HG03196 (cell line): ENCODE results near the gene KIF17.

Source experiments
- ATAC-seq: cut with Tn5 transposase; IDR thresholded peaks from one replicate; pipeline ENCODE4 v1.9.1; 2021; ENCODE audit not compliant: unreplicated experiment

KIF17 gene

GRCh38 chr1:20662110-20662475 lies 55.7 kb downstream of the KIF17 start:
- ATAC-seq, result no peak

- peak; percentile 92 for ATAC-seq
These were observed 56.3 kb downstream of the KIF17 start, which contains the start of gene DDOST for GRCh38 chr1:20661207-20662109. Gene DDOST (minus strand): TSS chr1:20661369. CDS start chr1:20661350, 19 bp downstream.

- peak; percentile 1 for ATAC-seq
These were observed 57.0 kb downstream of the KIF17 start for GRCh38 chr1:20660847-20661206.

DNA sequence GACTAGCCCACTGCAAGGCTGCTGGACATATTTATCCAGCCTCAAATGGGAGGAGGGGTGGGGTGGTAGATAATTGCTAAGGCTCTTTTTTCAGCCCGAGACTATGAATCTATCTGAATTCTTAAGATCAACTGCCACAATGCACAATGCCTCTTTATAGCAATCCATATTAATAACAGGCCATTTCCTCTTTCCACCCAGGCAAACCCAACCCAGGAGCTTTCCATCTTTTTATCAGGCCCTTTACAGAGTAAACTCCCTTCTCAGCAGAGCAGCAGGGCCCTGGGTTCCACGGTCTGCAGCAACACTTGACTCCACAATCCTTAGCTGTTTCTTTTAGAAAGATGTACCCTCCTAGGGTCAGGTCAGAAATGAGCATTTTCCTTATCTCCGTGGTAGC lies 57.4 kb downstream of the KIF17 start:
- ATAC-seq, result no peak

DNA sequence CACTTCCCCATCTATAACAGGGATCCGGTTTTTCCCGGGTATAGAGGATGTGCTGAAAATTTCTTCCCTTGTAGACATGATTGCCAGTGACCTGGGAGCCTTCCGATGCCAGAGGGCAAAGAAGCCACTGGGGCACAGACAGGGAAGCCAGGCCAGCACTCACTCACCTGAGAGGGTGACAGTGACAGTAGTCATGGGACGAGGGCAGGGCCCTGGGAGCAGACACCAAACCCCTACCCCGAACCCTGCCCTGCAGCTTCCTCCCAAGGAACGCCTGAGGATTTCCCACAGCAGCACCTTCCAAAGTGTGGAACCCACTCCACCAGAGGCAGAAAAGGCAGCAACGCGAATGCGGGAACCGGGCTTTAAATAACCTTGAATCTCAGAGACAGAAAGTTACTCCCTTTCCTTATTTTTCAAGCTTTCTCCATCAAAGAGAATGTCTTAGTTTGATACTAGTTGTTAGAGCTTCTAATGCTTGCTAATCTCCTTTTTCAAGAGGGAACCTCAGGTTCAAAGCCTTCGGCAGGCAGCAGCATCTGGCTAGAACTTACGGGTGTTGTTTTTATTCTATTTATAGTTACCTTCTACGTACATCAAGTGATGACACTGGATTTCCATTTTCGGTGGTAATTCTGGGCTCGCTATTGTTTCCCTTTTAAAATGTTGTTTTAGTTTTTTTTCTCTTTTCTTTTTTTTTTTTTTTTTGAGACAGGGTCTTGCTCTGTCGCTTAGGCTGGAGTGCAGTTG lies 59.5 kb downstream of the KIF17 start:
- ATAC-seq, result no peak

- ATAC-seq, result no peak
These were observed 60.8 kb downstream of the KIF17 start for GRCh38 chr1:20657024-20657423.

GRCh38 chr1:20654104-20654690 lies 63.6 kb downstream of the KIF17 start:
- no peak for ATAC-seq

- no peak for ATAC-seq
These were observed 65.5 kb downstream of the KIF17 start for GRCh38 chr1:20652300-20652699.

- no peak for ATAC-seq
These were observed 68.9 kb downstream of the KIF17 start for GRCh38 chr1:20648946-20649345.

- ATAC-seq, result no peak
These were observed 69.4 kb downstream of the KIF17 start for GRCh38 chr1:20648438-20648837.

GRCh38 chr1:20645414-20645813 lies 72.4 kb downstream of the KIF17 start:
- no peak for ATAC-seq

DNA sequence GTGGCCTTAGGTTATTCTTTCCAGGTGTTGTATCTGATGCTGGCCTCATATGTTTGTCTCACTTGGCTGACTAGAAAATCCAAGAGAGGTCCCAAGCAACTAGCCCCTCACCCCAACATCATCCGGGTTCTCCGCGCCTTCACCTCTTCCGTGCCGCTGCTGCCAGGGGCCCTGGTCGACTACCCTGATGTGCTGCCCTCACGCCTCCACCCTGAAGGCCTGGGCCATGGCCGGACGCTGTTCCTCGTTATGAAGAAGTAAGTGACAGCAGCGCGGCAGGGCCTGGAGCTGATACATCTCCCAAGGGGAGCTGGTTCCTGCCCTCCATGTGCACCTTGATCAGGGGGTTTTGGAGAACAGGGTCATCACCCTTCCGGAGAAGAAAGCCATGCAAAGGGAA lies 73.4 kb downstream of the KIF17 start:
- no peak for ATAC-seq

DNA sequence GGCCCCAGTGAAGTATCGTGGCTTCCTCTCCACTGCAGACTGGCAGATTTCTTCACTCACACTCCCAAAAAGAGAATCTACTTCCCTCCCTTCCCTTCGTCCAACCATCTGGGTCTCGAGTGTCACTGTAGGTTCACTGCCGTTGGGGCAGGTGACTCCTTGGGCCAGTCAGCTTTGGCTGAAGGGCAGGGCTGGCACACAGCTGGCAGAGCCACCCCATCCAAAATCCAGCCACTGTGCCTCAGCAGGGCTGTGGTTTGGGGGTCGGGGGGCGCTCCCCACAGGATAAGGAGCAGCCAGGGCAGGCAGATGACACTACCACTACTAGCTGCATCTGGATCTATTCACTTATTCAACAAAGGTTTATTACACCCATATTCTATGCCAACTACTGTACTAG lies 74.7 kb downstream of the KIF17 start:
- no peak for ATAC-seq

DNA sequence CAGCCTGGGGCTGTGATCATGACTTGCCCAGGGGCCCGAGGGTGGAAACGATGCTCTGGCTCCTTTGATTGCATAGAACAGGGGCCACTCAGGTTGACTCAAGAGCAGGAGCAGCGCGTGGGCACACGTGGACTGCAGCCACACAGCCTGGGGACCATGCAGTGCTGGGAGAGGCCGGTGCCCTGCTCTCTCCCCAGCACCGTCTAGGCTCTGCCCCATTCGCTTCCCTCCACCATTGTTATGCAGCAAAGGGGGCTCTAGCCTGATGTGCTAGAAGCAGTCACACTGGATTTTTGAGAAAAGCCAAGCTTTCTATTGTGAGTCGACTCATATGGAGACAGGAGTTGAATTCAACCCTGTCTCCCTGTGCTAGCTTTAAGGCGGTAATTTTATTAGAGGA lies 75.8 kb downstream of the KIF17 start:
- ATAC-seq, result no peak

DNA sequence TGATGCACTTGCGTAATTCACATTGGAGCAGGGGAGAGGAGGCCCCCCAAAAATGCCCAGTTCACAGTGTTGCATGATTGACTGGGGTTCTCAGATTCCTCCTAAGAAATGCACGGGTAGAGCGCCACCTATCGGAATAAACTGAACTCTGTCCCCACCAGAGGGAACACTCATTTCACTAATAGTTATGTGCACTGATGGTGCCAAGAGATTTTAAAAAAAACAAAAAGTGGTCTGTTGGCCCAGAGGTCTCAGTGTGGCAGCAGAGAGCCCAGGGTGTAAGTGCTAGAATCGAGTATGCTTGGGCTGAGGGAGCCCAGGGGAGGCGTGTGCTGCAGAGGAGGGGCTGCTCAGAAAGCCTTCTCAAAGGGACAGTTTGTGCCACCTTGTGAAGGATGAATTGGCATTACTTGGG lies 77.6 kb downstream of the KIF17 start:
- no peak for ATAC-seq

- ATAC-seq, result no peak
These were observed 80.9 kb downstream of the KIF17 start for GRCh38 chr1:20636785-20637347.

GRCh38 chr1:20634594-20635084 lies 83.2 kb downstream of the KIF17 start:
- ATAC-seq, result no peak

GRCh38 chr1:20634065-20634593 lies 83.7 kb downstream of the KIF17 start:
- ATAC-seq, result no peak

- no peak for ATAC-seq
These were observed 84.4 kb downstream of the KIF17 start, which contains the start of gene PINK1 for GRCh38 chr1:20633190-20634064. Gene PINK1 (plus strand): TSS chr1:20633458. CDS start chr1:20633549, 91 bp downstream.

DNA sequence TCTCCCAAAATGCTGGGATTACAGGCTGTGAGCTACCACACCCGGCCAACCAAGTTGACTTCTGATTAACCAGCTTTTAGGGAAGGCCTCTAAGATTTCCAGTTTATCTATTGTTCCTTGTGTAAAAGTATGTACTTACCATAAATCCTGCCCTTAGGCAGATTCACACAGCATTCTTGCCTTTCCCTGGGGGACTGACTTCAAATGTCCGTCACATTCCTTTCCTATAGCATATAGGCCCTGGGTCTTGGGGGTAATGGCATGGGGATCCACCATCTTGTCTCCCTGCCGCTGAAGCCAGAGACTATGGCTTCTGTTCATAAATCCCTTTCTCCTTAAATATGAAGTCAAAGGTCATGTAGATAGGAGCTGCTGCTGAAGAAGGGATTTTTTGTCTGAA lies 85.4 kb downstream of the KIF17 start:
- ATAC-seq, result no peak
